ENCODE measurements around the gene ARMH2. TPM values are rescaled to one million over a fixed set of nuclear protein-coding genes. Genes with fewer than 3 reads are reported as not detected.
"Not testable (repeated sequence)": the region's sequence is repeated elsewhere in the genome, so short reads cannot be mapped to it uniquely, and the experiment has no call there.

The ARMH2 gene
- total RNA-seq, 3 donors from 2014 or later, result not detected

DNA sequence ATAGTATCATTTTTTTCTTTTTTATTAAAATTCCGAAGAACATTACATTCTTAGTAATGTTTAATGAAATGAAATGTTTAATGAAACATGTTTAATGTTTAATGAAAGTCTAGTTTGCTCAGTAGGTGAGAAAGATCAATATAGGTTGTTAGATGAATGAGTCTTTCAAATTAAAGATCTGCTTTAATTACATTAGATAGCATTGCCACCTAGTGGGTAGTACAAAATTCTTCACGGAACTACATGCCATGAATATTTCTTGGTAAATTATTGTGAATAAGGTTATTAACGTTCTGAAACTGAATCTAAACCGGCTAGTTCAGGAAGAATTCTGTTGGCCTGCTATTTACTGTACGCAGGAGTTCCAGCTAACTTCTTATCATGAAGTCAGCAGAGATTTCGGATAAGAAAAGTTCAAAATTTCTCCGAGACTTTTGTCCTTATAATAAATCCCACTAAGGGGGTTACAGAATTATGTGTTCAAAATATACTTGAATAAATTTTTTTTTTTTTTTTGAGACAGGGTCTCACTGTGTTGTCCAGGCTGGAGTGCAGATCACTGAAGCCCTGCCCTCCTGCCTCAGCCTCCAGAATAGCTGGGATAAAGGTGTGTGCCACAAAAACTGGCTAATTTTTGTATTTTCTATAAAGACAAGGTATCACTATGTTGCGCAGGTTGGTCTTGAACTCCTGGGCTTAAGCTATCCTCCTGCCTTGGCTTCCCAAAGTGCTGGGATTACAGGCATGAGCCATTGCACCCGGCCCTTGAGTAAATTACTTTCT is 31.8 kb downstream of the ARMH2 start:
- intact Hi-C loops (cut with DNase I; ENCODE audit: low total_unique reads), result no loop called here
- Histone ChIP-seq H3K36me3 (no peaks in the 10 kb centered on the region), H3K4me1 (no peaks in the 10 kb centered on the region), H3K27ac (no peak overlapping the region), H3K27me3 (no peaks in the 10 kb centered on the region), H3K4me3 (no peak overlapping the region), H3K9me3 (no peaks in the 10 kb centered on the region)
- TF ChIP-seq POLR2AphosphoS5 (IDR thresholded peaks at IDR 0.05), result no peak
- TF ChIP-seq POLR2A (IDR thresholded peaks at IDR 0.05), result no peak
- TF ChIP-seq, protein P1, sequence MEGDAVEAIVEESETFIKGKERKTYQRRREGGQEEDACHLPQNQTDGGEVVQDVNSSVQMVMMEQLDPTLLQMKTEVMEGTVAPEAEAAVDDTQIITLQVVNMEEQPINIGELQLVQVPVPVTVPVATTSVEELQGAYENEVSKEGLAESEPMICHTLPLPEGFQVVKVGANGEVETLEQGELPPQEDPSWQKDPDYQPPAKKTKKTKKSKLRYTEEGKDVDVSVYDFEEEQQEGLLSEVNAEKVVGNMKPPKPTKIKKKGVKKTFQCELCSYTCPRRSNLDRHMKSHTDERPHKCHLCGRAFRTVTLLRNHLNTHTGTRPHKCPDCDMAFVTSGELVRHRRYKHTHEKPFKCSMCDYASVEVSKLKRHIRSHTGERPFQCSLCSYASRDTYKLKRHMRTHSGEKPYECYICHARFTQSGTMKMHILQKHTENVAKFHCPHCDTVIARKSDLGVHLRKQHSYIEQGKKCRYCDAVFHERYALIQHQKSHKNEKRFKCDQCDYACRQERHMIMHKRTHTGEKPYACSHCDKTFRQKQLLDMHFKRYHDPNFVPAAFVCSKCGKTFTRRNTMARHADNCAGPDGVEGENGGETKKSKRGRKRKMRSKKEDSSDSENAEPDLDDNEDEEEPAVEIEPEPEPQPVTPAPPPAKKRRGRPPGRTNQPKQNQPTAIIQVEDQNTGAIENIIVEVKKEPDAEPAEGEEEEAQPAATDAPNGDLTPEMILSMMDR (IDR thresholded peaks at IDR 0.05), result peak in 2 of 3 donors; percentile 37 to 45
- DNase-seq (ENCODE audit: low spot score in 2 of 2), result no peak

DNA sequence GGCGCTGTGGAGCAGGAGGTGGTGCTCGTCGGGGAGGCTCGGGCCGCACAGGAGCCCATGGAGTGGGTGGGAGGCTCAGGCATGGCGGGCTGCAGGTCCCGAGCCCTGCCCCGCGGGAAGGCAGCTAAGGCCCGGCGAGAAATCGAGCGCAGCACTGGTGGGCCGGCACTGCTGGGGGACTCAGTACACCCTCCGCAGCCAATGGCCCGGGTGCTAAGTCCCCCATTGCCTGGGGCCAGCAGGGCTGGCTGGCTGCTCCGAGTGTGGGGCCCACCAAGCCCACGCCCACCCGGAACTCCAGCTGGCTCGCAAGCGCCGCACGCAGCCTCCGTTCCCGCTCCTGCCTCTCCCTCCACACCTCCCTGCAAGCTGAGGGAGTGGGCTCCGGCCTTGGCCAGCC is 32.7 kb downstream of the ARMH2 start:
- H3K4me3 ChIP-seq; H3K9me3 ChIP-seq; H3K4me1 ChIP-seq; intact Hi-C loops (cut with DNase I; ENCODE audit: low total_unique reads); H3K27ac ChIP-seq; H3K36me3 ChIP-seq; DNase-seq (ENCODE audit: low spot score in 2 of 2); H3K27me3 ChIP-seq: not testable (repeated sequence)

DNA sequence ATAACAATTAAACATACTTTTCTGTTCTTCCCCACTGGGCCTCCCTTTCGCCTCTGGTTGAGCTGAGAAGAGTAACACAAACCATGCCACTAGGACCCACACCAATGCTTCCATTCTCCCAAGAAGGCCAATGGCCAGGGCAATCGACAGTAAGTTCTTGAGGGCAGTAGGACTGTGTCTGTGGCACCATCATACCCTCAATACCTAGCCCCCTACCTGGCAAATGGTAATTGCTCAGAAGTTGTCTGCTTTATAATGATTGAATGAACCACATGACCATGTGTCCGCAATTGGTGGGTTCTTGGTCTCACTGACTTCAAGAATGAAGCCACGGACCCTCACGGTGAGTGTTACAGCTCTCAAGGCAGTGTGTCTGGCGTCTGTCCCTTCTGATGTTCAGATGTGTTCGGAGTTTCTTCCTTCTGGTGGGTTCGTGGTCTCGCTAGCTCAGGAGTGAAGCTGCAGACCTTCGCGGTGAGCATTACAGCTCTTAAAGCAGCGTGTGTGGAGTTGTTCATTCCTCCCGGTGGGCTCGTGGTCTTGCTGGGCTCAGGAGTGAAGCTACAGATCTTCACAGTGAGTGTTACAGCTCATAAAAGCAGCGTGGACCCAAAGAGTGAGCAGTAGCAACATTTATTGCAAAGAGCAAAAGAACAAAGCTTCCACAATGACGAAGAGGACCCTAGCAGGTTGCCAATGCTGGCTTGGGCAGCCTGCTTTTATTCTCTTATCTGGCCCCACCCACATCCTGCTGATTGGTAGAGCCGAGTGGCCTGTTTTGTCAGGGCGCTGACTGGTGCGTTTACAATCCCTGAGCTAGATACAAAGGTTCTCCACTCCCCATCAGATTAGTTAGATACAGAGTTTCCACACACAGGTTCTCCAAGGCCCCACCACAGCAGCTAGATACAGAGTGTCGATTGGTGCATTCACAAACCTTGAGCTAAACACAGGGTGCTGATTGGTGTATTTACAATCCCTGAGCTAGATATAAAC is 33.6 kb downstream of the ARMH2 start:
- not testable (repeated sequence) for H3K4me1 ChIP-seq; H3K27ac ChIP-seq; H3K27me3 ChIP-seq; H3K9me3 ChIP-seq; H3K36me3 ChIP-seq; H3K4me3 ChIP-seq; DNase-seq (ENCODE audit: low spot score in 2 of 2)
- intact Hi-C loops (cut with DNase I; ENCODE audit: low total_unique reads), result loop anchor here (5.0 kb wide), 1 partner anchor 108 kb away; no protein-coding TSS in a partner anchor

DNA sequence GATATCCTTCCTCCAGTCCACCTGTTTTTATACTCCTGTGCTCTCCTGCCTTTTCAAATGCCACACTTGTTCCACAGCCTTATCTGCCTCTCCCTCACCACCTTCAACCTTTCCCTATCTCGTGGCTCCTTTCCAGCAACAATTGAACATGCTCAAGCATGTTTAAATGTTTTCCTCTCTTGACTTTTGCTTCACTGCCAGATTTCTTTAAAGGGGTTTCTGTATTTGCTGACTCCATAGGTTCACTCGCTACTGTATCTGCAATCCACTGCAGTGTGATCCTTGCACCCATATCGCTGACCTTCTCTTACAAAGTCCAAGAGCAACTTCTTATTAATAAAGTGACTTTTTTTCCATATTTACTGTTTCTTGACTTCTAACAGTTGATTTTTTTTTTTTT is 35.1 kb downstream of the ARMH2 start:
- H3K27me3 ChIP-seq, result no peaks in the 10 kb centered on the region
- H3K9me3 ChIP-seq, result no peaks in the 10 kb centered on the region
- intact Hi-C loops (cut with DNase I; ENCODE audit: low total_unique reads), result loop anchor here (5.0 kb wide), 1 partner anchor 106 kb away; no protein-coding TSS in a partner anchor
- TF ChIP-seq, protein P1 (IDR thresholded peaks at IDR 0.05), result no peak
- TF ChIP-seq POLR2A (IDR thresholded peaks at IDR 0.05), result no peak
- no peak for TF ChIP-seq POLR2AphosphoS5 (IDR thresholded peaks at IDR 0.05)
- DNase-seq (ENCODE audit: low spot score in 2 of 2), result no peak
- no peak overlapping the region for H3K27ac ChIP-seq
- no peaks in the 10 kb centered on the region for H3K36me3 ChIP-seq
- no peak overlapping the region for H3K4me3 ChIP-seq
- H3K4me1 ChIP-seq, result no peaks in the 10 kb centered on the region

DNA sequence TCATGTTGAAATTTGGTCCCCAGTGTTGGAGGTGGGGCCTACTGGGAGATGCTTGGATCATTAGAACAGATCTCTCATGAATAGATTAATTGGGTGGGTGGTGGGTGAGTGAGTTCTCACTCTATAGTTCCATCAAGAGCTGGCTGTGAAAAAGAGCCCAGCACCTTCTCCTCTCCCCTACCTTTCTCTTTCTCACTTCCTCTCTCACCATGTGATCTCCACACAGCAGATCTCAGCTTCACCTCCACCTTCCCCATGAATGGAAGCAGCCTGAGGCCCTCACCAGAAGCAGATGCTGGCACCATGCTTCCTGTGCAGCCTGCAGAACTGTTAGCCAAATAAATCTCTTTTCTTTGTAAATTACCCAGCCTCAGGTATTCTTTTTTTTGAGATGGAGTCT is 36.9 kb downstream of the ARMH2 start:
- no peak for DNase-seq (ENCODE audit: low spot score in 2 of 2)
- Histone ChIP-seq H3K4me1 (no peaks in the 10 kb centered on the region), H3K36me3 (no peaks in the 10 kb centered on the region), H3K9me3 (no peaks in the 10 kb centered on the region), H3K27ac (no peak overlapping the region), H3K4me3 (no peak overlapping the region), H3K27me3 (no peaks in the 10 kb centered on the region)
- TF ChIP-seq, protein P1 (IDR thresholded peaks at IDR 0.05), result no peak
- TF ChIP-seq POLR2AphosphoS5 (IDR thresholded peaks at IDR 0.05) (no peak), POLR2A (IDR thresholded peaks at IDR 0.05) (no peak)
- intact Hi-C loops (cut with DNase I; ENCODE audit: low total_unique reads), result loop anchor here (5.0 kb wide), 1 partner anchor 105 kb away; no protein-coding TSS in a partner anchor
